GDM1 (cell line): Measurements from ENCODE around the gene UPK1A.
"Not testable (repeated sequence)": the region's sequence is repeated elsewhere in the genome, so short reads cannot be mapped to it uniquely, and the experiment has no call there.

ENCODE experiments used
- DNase-seq: peaks from one replicate; lab custom pipeline; 2025; lab: John Stamatoyannopoulos, UW

The UPK1A gene

GRCh38 chr19:35718345-35719041, 52.2 kb downstream of the UPK1A start:
- no peak for DNase-seq

- DNase-seq = no peak
These were observed 53.3 kb downstream of the UPK1A start for GRCh38 chr19:35719402-35720162.

DNA sequence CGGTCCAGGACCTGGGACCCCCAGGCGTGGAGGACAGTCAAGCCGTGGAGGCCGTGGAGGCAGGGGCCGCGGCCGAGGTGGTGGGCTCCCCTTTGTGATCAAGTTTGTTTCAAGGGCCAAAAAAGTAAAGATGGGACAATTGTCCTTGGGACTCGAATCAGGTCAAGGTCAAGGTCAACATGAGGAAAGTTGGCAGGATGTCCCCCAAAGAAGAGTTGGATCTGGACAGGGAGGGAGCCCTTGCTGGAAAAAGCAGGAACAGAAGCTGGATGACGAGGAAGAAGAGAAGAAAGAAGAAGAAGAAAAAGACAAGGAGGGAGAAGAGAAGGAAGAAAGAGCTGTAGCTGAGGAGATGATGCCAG, 53.8 kb downstream of the UPK1A start:
- no peak for DNase-seq

DNA sequence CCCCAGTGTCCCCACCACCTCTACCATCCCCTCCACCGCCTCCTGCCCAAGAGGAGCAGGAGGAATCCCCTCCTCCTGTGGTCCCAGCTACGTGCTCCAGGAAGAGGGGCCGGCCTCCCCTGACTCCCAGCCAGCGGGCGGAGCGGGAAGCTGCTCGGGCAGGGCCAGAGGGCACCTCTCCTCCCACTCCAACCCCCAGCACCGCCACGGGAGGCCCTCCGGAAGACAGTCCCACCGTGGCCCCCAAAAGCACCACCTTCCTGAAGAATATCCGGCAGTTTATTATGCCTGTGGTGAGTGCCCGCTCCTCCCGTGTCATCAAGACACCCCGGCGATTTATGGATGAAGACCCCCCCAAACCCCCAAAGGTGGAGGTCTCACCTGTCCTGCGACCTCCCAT, 54.3 kb downstream of the UPK1A start:
- no peak for DNase-seq

- DNase-seq = no peak
These were observed 55.1 kb downstream of the UPK1A start for GRCh38 chr19:35721374-35721773.

DNA sequence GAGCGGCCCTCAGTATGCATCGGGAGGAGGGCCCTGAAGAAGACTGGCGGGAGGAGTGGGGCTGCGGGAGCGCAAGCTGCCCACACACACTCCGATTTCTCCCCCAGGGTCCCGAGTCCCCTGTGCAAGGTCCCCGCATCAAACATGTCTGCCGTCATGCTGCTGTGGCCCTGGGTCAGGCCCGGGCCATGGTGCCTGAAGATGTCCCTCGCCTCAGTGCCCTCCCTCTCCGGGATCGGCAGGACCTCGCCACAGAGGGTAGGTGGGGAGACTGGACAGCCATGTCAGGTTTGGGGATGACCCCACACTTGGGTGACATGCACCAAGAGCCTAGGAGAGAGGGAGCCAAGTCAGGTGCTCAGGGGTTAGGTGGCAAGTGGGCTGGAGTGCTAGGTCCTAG, 56.1 kb downstream of the UPK1A start:
- DNase-seq = no peak

- no peak for DNase-seq
These were observed 56.6 kb downstream of the UPK1A start for GRCh38 chr19:35722897-35723296.

GRCh38 chr19:35723671-35724070, 57.4 kb downstream of the UPK1A start:
- DNase-seq = no peak

- DNase-seq = not testable (repeated sequence)
These were observed 57.8 kb downstream of the UPK1A start for GRCh38 chr19:35724132-35724531.

DNA sequence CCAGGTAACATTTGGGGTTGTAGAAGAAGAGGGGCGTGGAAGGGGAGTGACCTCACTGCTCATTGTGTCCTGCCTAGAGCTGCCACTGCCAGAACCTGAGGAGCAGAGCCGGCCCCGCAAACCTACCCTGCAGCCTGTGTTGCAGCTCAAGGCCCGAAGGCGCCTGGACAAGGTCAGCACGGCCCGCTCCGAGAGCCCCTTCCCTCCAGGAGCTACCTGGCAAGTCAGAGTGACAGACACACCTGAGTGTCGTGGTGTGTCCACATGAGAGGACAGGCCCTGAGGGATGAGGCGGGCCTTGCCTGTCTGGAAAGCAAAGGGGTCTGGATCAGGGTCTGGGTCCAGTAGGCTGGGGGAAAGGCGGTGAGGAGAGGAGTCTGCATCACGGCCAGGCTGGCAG, 58.2 kb downstream of the UPK1A start:
- DNase-seq = no peak

DNA sequence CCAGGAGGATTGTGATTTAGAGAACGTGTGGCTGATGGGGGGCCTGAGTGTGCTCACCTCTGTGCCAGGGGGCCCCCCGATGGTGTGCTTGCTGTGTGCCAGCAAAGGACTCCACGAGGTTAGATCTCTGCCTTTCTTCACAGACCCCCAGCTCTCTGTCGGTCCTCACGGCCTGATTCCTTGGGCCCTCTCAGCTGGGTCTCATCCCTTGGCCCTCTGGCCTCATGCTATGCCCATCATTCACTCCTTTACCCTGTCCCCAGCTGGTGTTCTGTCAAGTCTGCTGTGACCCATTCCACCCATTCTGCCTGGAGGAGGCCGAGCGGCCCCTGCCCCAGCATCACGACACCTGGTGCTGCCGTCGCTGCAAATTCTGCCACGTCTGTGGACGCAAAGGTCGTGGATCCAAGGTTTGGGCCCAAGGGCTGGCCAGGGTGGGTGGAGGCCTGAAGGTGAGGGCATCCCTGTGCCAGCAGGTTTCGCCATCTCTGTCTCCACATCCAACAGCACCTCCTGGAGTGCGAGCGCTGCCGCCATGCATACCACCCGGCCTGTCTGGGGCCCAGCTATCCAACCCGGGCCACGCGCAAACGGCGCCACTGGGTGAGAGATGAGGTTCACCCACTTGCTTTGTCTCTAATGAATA, 59.0 kb downstream of the UPK1A start:
- DNase-seq = no peak

DNA sequence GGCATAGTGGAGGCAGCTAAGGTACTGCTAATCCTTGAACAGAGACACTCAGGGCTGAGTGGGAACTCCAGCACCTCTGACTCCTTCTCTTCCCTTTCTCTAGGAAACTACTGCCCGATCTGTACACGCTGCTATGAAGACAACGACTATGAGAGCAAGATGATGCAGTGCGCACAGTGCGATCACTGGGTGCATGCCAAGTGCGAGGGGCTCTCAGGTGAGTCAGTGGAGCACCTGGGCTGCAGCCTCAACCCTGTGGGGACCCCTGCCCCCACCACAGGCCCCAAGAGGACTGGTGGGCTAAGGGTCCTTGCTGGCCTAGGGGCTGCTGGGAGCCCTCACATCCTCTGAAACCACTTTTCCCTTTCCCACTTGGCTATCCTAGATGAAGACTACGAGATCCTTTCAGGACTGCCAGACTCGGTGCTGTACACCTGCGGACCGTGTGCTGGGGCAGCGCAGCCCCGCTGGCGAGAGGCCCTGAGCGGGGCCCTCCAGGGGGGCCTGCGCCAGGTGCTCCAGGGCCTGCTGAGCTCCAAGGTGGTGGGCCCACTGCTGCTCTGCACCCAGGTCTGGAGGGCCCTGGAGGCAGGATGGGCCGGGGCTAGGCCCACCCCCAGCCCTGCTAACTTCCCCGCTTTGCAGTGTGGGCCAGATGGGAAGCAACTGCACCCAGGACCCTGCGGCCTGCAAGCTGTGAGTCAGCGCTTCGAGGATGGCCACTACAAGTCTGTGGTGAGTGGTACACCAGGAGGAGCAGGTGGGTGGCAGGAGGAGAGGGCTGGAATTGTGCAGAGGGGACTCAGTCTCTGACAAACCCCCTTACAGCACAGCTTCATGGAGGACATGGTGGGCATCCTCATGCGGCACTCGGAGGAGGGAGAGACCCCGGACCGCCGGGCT, 61.0 kb downstream of the UPK1A start:
- DNase-seq = no peak
